H9 (cell line): ENCODE data around the gene PLPPR2. TPM values are rescaled to one million over a fixed set of nuclear protein-coding genes. Genes with fewer than 3 reads are reported as not detected.

Experiments used
- DNase-seq: peaks from one replicate; pipeline ENCODE4 v3.0.0-alpha.2; 2017
- H2AFZ ChIP-seq: one replicate; pipeline ENCODE4 v1.6.1; 2013; ENCODE audit warnings: mild to moderate bottlenecking, low read length, control low read depth, moderate library complexity
- H2AK5ac ChIP-seq: 2 replicates; pipeline ENCODE4 v1.6.1; 2013; ENCODE audit warnings: low read length, control low read depth, mixed read lengths; ENCODE audit not compliant: insufficient read length
- H2BK120ac ChIP-seq: one replicate; pipeline ENCODE4 v1.6.1; 2013; ENCODE audit warnings: low read depth, mild to moderate bottlenecking, low read length, control low read depth, inconsistent platforms; ENCODE audit not compliant: poor library complexity, severe bottlenecking
- H2BK12ac ChIP-seq: 2 replicates; pipeline ENCODE4 v1.6.1; 2013; ENCODE audit warnings: low read length, control low read depth, mixed read lengths, low read depth; ENCODE audit not compliant: insufficient read length
- H2BK15ac ChIP-seq: 2 replicates; pipeline ENCODE4 v1.6.1; 2013; ENCODE audit warnings: low read depth, low read length, control low read depth
- H2BK20ac ChIP-seq: one replicate; pipeline ENCODE4 v1.6.1; 2013; ENCODE audit warnings: low read depth, mild to moderate bottlenecking, low read length, control low read depth, inconsistent platforms; ENCODE audit not compliant: poor library complexity, severe bottlenecking
- H2BK5ac ChIP-seq: 2 replicates; pipeline ENCODE4 v1.6.1; 2013; ENCODE audit warnings: low read length, control low read depth, mixed read lengths; ENCODE audit not compliant: insufficient read length
- H3K14ac ChIP-seq: 2 replicates; pipeline ENCODE4 v1.6.1; 2013; ENCODE audit warnings: low read length, control low read depth; ENCODE audit not compliant: insufficient read depth
- H3K18ac ChIP-seq: 2 replicates; pipeline ENCODE4 v1.6.1; 2013; ENCODE audit warnings: low read depth, mild to moderate bottlenecking, mixed read lengths, low read length, control low read depth; ENCODE audit not compliant: insufficient read length
- H3K23ac ChIP-seq: 2 replicates; pipeline ENCODE4 v1.6.1; 2013; ENCODE audit warnings: low read length, control low read depth, mixed read lengths, low read depth; ENCODE audit not compliant: insufficient read length
- H3K23me2 ChIP-seq: 2 replicates; pipeline ENCODE4 v1.6.1; 2013; ENCODE audit warnings: low read depth, mild to moderate bottlenecking, mixed read lengths, low read length, control low read depth; ENCODE audit not compliant: insufficient read length, poor library complexity, severe bottlenecking
- H3K27ac ChIP-seq: 2 replicates; pipeline ENCODE4 v1.5.1; 2013; ENCODE audit warnings: low read length, control low read depth, mixed read lengths, low read depth; ENCODE audit not compliant: insufficient read length
- H3K27me3 ChIP-seq: 2 replicates; pipeline ENCODE4 v1.6.1; 2013; ENCODE audit warnings: low read length, control low read depth, inconsistent platforms; ENCODE audit not compliant: insufficient read depth
- H3K4ac ChIP-seq: 2 replicates; pipeline ENCODE4 v1.6.1; 2013; ENCODE audit warnings: low read depth, mild to moderate bottlenecking, control low read depth, inconsistent platforms, low read length, moderate library complexity
- H3K4me1 ChIP-seq: 2 replicates; pipeline ENCODE4 v1.6.1; 2013; ENCODE audit warnings: low read length, control low read depth, inconsistent platforms; ENCODE audit not compliant: insufficient read depth
- H3K4me2 ChIP-seq: 2 replicates; pipeline ENCODE4 v1.6.1; 2013; ENCODE audit warnings: low read length, control low read depth, mixed read lengths; ENCODE audit not compliant: insufficient read length, insufficient read depth
- H3K56ac ChIP-seq: 2 replicates; pipeline ENCODE4 v1.6.1; 2013; ENCODE audit warnings: low read depth, mild to moderate bottlenecking, mixed read lengths, low read length, control low read depth; ENCODE audit not compliant: insufficient read length
- H3K79me1 ChIP-seq: 2 replicates; pipeline ENCODE4 v1.6.1; 2013; ENCODE audit warnings: low read depth, mild to moderate bottlenecking, moderate library complexity, low read length, control low read depth, inconsistent platforms; ENCODE audit not compliant: insufficient read depth, poor library complexity, severe bottlenecking
- H3K79me2 ChIP-seq: 2 replicates; pipeline ENCODE4 v1.6.1; 2013; ENCODE audit warnings: low read length, control low read depth, inconsistent platforms; ENCODE audit not compliant: insufficient read depth
- H3K9ac ChIP-seq: 2 replicates; pipeline ENCODE4 v1.6.1; 2013; ENCODE audit warnings: low read length, control low read depth, mixed read lengths; ENCODE audit not compliant: insufficient read length; ENCODE audit errors: extremely low read depth
- H3K9me3 ChIP-seq: one replicate; pipeline ENCODE4 v1.6.1; 2013; ENCODE audit warnings: low read depth, low read length, inconsistent platforms; ENCODE audit not compliant: control insufficient read depth
- H3T11ph ChIP-seq: one replicate; pipeline ENCODE4 v1.6.1; 2013; ENCODE audit warnings: mild to moderate bottlenecking, low read length, control low read depth, inconsistent platforms
- H4K20me1 ChIP-seq: one replicate; pipeline ENCODE4 v1.6.1; 2013; ENCODE audit not compliant: control insufficient read depth, insufficient read length, insufficient read depth
- H4K5ac ChIP-seq: 2 replicates; pipeline ENCODE4 v1.6.1; 2013; ENCODE audit warnings: low read depth, mild to moderate bottlenecking, mixed read lengths, low read length, control low read depth; ENCODE audit not compliant: insufficient read length
- H4K8ac ChIP-seq: replicated peaks from 2 replicates; pipeline ENCODE4 v1.6.1; 2013; ENCODE audit warnings: low read length, control low read depth, mixed read lengths, low read depth; ENCODE audit not compliant: insufficient read length
- H4K91ac ChIP-seq: 2 replicates; pipeline ENCODE4 v1.6.1; 2013; ENCODE audit warnings: low read depth, mild to moderate bottlenecking, moderate library complexity, mixed read lengths, low read length, control low read depth; ENCODE audit not compliant: insufficient read length
- H3K27ac Mint-ChIP-seq, 3 experiments: 2 replicates in 2 of 3; 3 replicates in 1 of 3; pipeline ENCODE4 v1.8.0; 2020 to 2021; ENCODE audit warnings: mixed read lengths in 3 of 3, mild to moderate bottlenecking in 1 of 3, moderate library complexity in 1 of 3
- H3K27me3 Mint-ChIP-seq: 2 replicates; pipeline ENCODE4 v1.8.0; 2021; ENCODE audit warnings: low read depth, mild to moderate bottlenecking, moderate library complexity, mixed read lengths
- H3K36me3 Mint-ChIP-seq, 3 experiments: 2 replicates in 2 of 3; 3 replicates in 1 of 3; pipeline ENCODE4 v1.8.0; 2020 to 2021; ENCODE audit warnings: low read depth in 3 of 3, mixed read lengths in 3 of 3; ENCODE audit not compliant: insufficient read depth in 1 of 3
- H3K4me1 Mint-ChIP-seq, 2 experiments: 2 replicates each; pipeline ENCODE4 v1.8.0; 2020; ENCODE audit warnings: mixed read lengths in 2 of 2
- H3K4me3 Mint-ChIP-seq, 2 experiments: 2 replicates in 1 of 2; 3 replicates in 1 of 2; pipeline ENCODE4 v1.8.0; 2020 to 2021; ENCODE audit warnings: mild to moderate bottlenecking in 2 of 2, mixed read lengths in 2 of 2, moderate library complexity in 1 of 2
- H3K9me3 Mint-ChIP-seq, 2 experiments: 2 replicates in 1 of 2; 3 replicates in 1 of 2; pipeline ENCODE4 v1.8.0; 2020; ENCODE audit warnings: mild to moderate bottlenecking in 2 of 2, mixed read lengths in 2 of 2, moderate library complexity in 1 of 2
- CTCF ChIP-seq: fragments of 200-600 bp; sonication (generic); conservative IDR thresholded peaks from 3 replicates; pipeline ENCODE4 v1.8.0; 2021; ENCODE audit warnings: antibody characterized with exemption, mild to moderate bottlenecking
- WGBS: extraction: QIAGEN DNeasy Blood & Tissue Kit; methylation state at CpG from one replicate; pipeline ENCODE4 v1.1.7; 2013; ENCODE audit warnings: missing lambda C conversion rate, low lambda C conversion rate, mixed read lengths; ENCODE audit not compliant: insufficient read length; ENCODE audit errors: extremely low coverage; 5-methylcytosine and 5-hydroxymethylcytosine counted together
- total RNA-seq: library from RNA; stranded (reverse); gene quantifications from 2 replicates; pipeline ENCODE4 v1.2.1, GENCODE V29; 2021

Gene PLPPR2
- total RNA-seq, 1 experiment from 2014 or later: 8.0 TPM

GRCh38 chr19:11367528-11367927 is 12.3 kb downstream of the PLPPR2 start:
- no CpG with 5 or more reads among the region's 2 CpGs for WGBS
- no peak overlapping the region for H3K18ac ChIP-seq
- Mint-ChIP-seq H3K27ac (no peak overlapping the region), H3K4me1 (peaks cover 0 to 4% of the 10 kb centered on the region in 2 experiments; a peak in 2 of 4 replicates), H3K9me3 (no peaks in the 10 kb centered on the region), H3K4me3 (no peak overlapping the region), H3K36me3 (peaks cover 2 to 21% (median 9%) of the 10 kb centered on the region in 3 experiments; a peak in 6 of 7 replicates), H3K27me3 (no peaks in the 10 kb centered on the region)
- no peaks in the 10 kb centered on the region for H3K27me3 ChIP-seq
- H4K20me1 ChIP-seq: no peaks in the 10 kb centered on the region
- H3T11ph ChIP-seq: no peak overlapping the region
- H3K4me2 ChIP-seq: no peak overlapping the region
- no peak overlapping the region for H2AK5ac ChIP-seq
- H2AFZ ChIP-seq: no peak overlapping the region
- no peak overlapping the region for H2BK20ac ChIP-seq
- no peak overlapping the region for H4K5ac ChIP-seq
- no peak overlapping the region for H3K27ac ChIP-seq
- no peak overlapping the region for H4K91ac ChIP-seq
- no peaks in the 10 kb centered on the region; the same call in 1 of the 2 replicates for H3K4me1 ChIP-seq
- H2BK5ac ChIP-seq: no peak overlapping the region
- no peaks in the 10 kb centered on the region for H3K23me2 ChIP-seq
- H3K14ac ChIP-seq: no peak overlapping the region
- no peak overlapping the region for H2BK120ac ChIP-seq
- no peak overlapping the region for H3K4ac ChIP-seq
- no peak for DNase-seq
- H3K9me3 ChIP-seq: no peaks in the 10 kb centered on the region
- no peaks in the 10 kb centered on the region for H3K79me1 ChIP-seq
- no peak overlapping the region for H2BK15ac ChIP-seq
- no peak overlapping the region for H3K23ac ChIP-seq
- no peak overlapping the region for H3K56ac ChIP-seq
- H2BK12ac ChIP-seq: no peak overlapping the region
- no peak for TF ChIP-seq CTCF
- H3K79me2 ChIP-seq: no peaks in the 10 kb centered on the region
- H4K8ac ChIP-seq: no peak overlapping the region
- no peak overlapping the region for H3K9ac ChIP-seq
